H4 (cell line): ENCODE data around the gene CNTN5. TPM values are rescaled to one million over a fixed set of nuclear protein-coding genes. Genes with fewer than 3 reads are reported as not detected.

Experiments used
- DNase-seq: peaks from one replicate; pipeline ENCODE4 v3.0.0-alpha.2; 2015; ENCODE audit warnings: low spot score
- total RNA-seq: library from RNA; depleted of rRNA; stranded (reverse); fragments of >200 nt; shearing (Covaris generic); gene quantifications from 2 replicates; pipeline ENCODE4 v1.2.3, GENCODE V29; 2014

Gene CNTN5
- total RNA-seq, 1 experiment from 2014 or later, result 3.8 TPM

DNA sequence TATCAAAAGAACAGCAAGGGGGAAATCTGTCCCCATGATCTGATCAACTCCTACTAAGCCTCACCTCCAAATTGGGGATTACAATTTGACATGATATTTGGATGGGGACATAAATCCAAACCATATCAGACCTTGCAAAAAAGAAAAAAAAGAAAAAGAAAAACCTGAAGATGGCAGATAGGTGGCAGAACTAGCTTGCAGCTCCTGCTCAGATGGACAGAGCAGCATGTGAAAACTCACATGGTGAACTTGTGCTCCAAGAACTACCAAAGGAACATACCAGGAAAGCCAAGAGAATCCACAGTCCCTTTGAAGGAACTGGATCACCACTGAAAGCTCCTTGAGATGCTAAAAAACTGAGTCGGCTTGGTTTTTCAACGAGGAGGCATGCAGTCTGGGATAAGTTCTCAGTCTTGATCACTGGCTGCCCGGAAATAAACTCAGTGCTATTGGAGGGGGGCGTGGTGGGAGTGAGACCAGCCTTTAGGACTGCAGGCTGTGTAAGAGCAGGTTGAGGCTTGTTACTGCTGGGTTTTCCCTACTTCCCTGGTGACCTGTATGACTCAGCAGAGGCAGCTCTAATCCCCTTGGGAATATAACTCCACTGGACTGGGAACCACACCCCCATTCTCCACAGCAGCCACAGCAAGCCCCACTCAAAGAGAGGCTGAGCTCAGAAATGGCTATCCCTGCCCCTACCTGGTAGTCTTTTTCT is 1308.0 kb downstream of the CNTN5 start:
- peak; percentile 77 for DNase-seq

DNA sequence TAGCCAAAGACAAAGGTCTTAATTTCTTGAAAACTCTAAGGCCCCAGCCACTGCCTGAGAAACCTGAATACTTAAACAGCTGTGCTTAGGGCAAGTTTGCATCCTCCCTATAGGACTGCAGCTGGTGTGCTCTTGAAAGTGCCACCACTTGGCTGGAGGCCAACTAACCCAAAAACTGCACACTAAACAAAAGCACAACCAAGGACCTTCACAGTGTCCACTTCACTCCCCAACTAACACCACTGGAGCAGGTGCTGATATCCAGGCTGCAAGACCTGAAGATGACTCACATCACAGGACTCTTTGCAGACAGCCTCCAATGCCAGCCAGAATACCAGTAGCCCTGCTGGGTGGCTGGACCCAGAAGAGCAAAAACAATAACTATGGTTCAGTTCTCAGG is 1308.6 kb downstream of the CNTN5 start:
- peak; percentile 7 for DNase-seq

DNA sequence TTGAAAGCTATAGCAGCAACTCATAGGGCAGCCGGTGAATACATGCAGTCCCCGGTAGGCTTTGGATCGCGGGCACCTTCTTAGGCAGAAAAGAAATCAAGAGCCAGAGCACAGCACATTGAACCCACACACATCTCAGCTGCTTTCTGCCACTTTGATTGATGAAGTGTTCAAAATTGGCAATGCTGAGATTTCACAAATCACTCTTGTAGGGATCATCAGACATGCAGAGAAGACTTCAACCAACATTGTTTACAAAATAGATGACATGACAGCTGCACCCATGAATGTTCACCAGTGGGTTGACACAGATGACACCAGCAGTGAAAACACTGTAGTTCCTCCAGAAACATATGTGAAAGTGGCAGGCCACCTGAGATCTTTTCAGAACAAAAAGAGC is 1316.1 kb downstream of the CNTN5 start:
- DNase-seq, result no peak

DNA sequence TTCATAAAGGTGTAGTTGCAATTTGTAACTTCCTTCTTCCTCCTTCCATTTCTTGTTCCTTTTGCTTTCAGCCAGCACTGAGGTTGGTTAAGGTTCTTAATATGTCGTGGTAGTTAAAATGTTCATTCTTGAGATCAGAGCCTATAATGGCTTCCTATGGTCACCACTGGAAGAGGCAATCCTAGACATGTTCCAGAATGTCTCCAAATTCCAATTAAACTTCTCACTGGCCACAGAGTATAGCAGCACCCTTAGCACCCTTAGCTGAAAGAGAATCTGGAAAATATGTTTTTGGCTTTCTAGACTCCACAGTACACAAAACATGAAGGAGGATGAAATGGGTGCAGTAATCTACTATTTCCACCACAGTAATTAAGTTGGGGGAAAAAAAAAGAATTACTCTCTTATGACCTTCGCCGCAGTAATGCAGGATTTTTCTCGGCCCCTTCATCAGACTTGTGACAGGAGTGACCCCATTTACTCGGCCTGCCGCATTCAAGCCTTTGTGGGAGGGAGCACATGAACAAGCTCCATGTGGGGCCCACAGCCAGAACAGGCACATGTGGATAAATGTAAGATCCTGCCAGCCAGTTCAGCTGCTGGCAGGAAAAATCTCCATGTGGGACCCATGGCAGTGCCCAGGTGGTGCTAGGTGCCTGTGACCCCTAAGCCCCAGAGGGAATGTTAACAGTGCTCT is 1317.5 kb downstream of the CNTN5 start:
- no peak for DNase-seq

DNA sequence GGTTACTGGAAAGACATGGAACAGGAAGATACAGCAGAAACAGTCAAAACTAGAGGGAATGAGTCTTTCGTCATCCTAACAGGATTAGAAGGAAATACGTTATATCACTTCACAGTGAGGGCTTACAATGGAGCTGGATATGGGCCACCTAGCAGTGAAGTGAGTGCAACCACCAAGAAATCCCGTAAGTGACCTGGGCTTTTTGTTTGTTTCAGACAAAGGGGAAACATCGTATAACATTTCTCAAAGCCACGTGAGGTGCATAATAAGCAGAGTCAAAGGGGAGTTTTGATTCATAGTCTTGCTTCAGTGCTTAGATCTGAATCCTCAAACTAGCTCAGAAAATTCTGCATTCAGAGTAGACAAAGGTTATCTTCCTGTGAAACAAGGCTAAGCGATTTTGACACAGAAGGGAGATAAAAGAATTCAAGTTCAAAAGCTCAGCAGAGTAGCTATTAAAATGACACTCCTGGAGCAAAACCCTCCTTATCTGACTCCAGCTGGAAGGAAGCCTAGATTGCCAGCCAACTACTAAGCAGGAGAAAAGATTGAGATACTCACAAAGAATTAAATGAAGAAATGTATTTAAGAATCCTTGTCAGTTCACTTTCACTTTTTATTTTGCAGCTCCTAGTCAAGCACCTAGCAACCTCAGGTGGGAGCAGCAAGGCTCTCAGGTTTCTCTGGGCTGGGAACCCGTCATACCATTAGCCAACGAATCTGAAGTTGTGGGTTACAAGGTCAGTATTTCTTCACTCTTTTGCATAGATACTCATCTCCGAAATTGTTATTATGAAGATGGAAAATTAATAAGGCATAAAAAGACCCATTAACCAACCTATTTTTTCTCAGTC is 1319.9 kb downstream of the CNTN5 start:
- DNase-seq, result no peak

DNA sequence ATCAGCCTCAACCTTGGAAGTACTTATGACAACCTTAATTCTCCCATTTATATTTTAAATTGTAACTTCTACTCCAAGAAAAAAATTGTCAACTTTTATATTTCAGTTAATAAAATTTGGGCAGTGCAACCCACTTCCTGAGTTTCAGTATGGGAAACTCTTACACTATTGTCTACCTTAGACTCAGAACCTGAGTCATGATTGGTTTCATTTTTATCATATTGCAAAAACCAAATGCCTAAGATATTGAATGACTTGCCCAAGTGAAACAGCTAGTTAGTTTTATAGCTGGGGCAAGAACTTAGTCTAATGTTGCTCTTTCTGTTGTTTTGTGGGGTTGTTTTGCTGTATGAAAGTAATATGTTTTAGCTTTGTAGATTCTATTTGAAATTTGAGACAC is 1332.3 kb downstream of the CNTN5 start:
- DNase-seq, result no peak

DNA sequence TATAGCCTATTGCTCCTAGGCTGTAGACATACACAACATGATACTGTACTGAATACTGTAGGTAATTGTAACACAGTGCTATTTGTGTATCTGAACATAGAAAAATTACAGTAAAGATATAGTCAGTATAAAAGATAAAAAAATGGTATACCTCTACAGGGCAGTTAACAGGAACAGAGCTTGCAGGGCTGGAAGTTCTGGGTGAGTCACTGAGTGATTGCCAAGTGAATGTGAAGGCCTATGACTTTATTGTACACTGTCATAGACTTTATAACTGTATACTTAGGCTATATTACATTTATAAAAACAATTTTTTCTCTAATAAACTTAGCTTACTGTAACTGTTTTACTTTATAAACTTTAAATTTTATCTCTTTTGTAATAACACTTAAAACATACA is 1334.0 kb downstream of the CNTN5 start:
- DNase-seq, result no peak

DNA sequence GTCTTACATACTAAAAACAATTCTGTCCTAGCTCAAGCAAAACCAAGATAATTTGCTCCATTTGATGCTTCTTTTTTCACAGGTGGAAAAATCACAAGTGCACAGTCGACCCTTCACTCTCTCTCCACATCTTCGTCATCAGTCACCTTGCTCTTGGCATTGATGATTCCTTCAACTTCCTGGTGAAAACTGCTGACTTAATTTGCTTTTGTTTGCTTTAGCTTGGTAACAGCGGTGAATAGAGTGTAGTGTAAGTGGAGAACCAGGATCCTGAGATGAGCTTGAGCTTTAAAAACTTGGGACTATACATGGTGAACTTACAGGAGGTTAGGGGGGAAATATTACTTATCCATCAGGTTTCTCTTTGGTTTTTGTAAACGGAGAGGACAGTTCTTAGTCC is 1335.3 kb downstream of the CNTN5 start:
- no peak for DNase-seq

DNA sequence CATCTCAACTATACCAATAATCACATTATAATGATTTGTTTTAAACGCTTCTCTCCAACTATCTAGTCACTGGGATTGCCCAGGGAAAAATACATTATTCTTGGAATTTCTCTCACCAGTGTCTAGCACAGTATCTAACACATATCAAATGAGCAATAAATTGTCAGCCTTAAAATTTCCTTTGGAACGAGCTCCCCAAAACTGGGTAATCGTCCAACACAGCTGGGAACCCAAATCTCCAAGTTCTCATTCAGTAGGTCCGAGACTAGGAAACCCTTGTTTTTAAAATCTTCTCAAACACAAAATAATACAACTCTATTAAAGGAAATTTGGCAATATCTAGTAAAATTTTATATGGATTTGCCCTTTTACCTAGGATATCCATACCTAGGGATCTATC is 1338.5 kb downstream of the CNTN5 start:
- DNase-seq, result no peak

DNA sequence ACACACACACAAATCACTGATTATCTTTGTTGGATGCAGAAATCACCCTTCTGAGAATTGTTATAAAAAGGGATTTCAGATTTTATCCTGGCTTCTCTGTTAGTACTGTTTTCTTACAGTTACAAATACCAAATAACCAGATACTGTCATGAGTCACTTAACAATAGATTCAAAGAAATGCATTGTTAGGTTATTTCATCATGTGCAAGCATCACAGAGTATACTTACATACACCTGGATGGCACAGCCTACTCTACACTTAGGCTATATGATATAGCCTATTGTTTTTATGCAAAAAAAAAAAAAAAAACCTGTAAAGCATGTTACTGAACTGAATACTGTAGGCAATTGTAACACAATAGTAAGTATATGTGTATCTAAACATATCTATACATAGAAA is 1347.1 kb downstream of the CNTN5 start:
- no peak for DNase-seq

DNA sequence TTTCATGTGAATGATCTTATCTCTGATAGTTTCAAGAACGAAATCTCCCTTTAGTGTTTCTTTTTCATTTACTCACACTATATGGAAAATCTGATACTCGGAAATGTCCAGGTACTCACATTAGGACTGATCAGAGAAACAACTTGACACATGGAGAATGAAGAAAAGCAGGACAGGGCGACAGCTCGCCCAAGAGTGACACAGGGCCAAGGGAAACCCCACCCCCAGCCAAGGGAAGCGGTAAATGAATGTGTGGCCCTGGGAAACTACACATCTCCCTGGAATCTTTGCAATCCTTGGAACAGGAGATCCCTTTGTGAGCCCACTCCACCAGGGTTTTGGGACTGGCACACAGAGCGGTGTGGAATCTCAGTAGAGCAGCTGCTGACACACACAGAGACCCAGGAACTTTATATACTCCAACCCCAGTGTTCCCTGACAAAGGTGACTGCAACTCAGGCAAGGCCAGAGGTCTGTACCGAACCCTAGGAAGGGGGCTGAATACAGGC is 1362.7 kb downstream of the CNTN5 start:
- DNase-seq, result no peak

DNA sequence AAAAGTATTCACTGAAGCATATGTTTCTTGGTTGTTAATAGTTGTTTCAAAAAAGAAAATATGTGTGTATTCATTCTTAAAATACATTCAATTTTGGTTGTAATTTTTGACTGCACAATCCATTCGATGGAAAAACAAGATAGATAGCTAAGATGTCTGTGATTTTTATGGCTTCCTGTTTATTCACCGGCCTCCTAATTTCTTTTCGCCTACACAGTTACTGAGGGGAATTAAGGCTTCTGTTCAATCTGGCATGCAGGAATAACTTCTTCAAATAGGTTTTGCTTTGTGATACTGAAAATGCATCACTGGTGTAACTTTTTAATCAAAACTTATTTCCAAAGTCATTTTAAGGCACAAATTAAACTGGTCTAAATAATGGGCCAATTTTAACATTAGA is 1375.5 kb downstream of the CNTN5 start:
- no peak for DNase-seq

DNA sequence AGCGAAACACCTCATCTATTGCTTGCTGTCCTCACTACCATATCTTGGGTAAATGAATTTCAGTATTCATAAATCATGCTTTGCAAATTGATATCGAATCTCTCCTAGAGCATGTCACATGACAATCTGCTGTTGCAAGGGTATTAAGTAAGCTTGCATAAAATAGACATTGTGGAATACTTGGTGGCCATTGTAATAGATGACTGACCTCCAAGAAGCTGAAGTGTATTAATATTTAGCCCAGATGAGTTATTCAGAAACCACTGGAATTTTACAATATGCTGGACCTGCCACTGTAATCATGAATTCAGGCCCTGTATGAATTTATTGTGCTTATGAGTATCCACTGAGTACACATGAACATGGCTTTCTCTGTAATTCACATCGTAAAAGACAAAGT is 1376.7 kb downstream of the CNTN5 start:
- DNase-seq, result no peak

DNA sequence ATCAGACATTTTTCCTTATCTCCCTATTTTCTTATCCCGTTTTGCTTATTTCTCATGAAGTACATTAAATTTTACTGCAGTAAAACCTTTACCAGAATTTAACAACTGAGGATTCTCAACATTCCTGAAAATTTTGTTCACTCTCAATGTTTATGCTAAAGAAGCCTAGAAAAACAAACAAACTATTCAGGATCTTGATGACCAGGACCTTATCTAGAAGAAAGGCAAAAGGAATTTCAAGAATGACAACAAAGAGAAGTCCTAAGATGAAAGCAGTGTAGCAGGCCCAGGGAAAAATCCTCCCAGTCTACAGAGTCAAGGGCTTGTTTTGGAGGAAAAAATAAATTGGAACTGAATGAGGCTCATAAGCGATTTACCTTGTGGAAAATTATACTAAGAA is 1383.1 kb downstream of the CNTN5 start:
- peak; percentile 68 for DNase-seq

DNA sequence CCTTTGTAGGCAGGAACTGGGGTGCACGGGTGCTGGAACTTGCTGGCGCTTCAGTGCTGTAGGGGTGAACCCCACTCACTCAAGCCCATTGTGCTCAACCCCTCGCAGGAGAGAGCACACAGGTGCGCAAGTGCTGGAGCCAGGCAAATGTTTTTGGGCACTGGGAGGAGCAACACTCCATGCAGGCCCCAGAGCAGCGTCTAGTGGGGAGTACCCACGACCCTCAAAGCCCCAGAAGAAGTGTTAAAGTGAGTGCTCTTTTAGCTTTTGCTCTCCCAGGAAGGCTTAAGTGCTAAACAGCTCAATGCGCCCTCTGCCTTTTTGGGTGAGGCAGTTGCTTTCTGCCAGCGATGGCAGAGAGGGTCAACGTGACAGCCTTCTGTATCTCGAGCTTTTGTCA is 1384.2 kb downstream of the CNTN5 start:
- DNase-seq, result no peak
